Gastroesophageal sphincter (tissue), 3 donors: ENCODE measurements around the gene PARD3B.
A peak's percentile ranks its signal among the peaks of the same experiment; 100 is the strongest.

ENCODE experiments used
- POLR2A ChIP-seq, 2 donors: fragments of 450-650 bp; IDR thresholded peaks; one replicate each; pipeline ENCODE4 v1.6.1; 2017; ENCODE audit warnings: antibody characterized with exemption in 2 of 2, mild to moderate bottlenecking in 2 of 2, moderate library complexity in 1 of 2
- POLR2AphosphoS5 ChIP-seq: sonication (generic); formaldehyde crosslinking; IDR thresholded peaks from one replicate; pipeline ENCODE4 v1.6.1; 2017; ENCODE audit warnings: antibody characterized with exemption
- TF ChIP-seq, protein P1 (sequence below), 4 experiments: fragments of 200-600 bp in 2 of 4; fragments of 450-650 bp in 2 of 4; sonication (generic) in 1 of 4; IDR thresholded peaks; one replicate each; pipeline ENCODE4 v1.5.1; 2017 to 2019; ENCODE audit warnings: antibody characterized with exemption in 4 of 4, mild to moderate bottlenecking in 2 of 4, moderate library complexity in 2 of 4

DNA sequence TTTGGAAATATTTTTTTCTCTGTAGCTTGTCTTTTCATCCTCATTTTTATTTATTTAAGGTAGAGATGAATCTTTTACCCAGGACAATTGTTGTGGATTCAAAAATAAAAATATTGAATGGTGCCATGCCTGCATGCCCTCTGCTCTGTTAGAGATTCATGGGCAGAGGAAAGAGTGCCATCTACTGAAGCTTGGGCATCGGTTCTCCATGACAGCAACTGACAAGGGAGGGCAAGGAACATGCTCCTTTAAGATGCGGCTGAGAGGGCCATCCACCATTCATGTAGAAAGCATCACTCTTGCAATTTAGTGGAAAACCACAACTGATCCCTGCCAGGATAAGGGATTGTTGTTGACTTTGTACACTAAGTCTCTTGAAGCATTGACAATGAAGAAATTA, 79.9 kb downstream of the PARD3B start:
- TF ChIP-seq, protein P1, sequence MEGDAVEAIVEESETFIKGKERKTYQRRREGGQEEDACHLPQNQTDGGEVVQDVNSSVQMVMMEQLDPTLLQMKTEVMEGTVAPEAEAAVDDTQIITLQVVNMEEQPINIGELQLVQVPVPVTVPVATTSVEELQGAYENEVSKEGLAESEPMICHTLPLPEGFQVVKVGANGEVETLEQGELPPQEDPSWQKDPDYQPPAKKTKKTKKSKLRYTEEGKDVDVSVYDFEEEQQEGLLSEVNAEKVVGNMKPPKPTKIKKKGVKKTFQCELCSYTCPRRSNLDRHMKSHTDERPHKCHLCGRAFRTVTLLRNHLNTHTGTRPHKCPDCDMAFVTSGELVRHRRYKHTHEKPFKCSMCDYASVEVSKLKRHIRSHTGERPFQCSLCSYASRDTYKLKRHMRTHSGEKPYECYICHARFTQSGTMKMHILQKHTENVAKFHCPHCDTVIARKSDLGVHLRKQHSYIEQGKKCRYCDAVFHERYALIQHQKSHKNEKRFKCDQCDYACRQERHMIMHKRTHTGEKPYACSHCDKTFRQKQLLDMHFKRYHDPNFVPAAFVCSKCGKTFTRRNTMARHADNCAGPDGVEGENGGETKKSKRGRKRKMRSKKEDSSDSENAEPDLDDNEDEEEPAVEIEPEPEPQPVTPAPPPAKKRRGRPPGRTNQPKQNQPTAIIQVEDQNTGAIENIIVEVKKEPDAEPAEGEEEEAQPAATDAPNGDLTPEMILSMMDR (IDR thresholded peaks at IDR 0.05): peak in 2 of 4 experiments; percentile 7 to 33
- TF ChIP-seq POLR2A (IDR thresholded peaks at IDR 0.05) (no peak), POLR2AphosphoS5 (no peak)
